Endodermal cell (in vitro differentiated cells): ENCODE data around the gene TTC28. TPM values are rescaled to one million over a fixed set of nuclear protein-coding genes. Genes with fewer than 3 reads are reported as not detected.
"Not testable (repeated sequence)": the region's sequence is repeated elsewhere in the genome, so short reads cannot be mapped to it uniquely, and the experiment has no call there.

Source experiments
- DNase-seq: peaks from one replicate; pipeline ENCODE4 v3.0.0-alpha.2; 2017
- H3K27ac ChIP-seq: 2 replicates; pipeline ENCODE4 v1.5.1; 2013; ENCODE audit warnings: mild to moderate bottlenecking, low read depth, low read length, moderate library complexity
- H3K27me3 ChIP-seq: 2 replicates; pipeline ENCODE4 v1.6.1; 2013; ENCODE audit warnings: mild to moderate bottlenecking, low read length, moderate library complexity; ENCODE audit not compliant: insufficient read depth, control insufficient read depth, poor library complexity, severe bottlenecking
- H3K36me3 ChIP-seq: 2 replicates; pipeline ENCODE4 v1.7.0; 2013; ENCODE audit warnings: mild to moderate bottlenecking, low read length, moderate library complexity; ENCODE audit not compliant: control insufficient read depth, insufficient read depth
- H3K4me1 ChIP-seq: one replicate; pipeline ENCODE4 v1.7.0; 2013; ENCODE audit warnings: low read length; ENCODE audit not compliant: control insufficient read depth, insufficient read depth
- H3K4me3 ChIP-seq: 2 replicates; pipeline ENCODE4 v1.5.1; 2013; ENCODE audit warnings: mild to moderate bottlenecking, low read length, moderate library complexity
- H3K9ac ChIP-seq: 2 replicates; pipeline ENCODE4 v1.6.1; 2013; ENCODE audit warnings: mild to moderate bottlenecking, low read length, moderate library complexity; ENCODE audit not compliant: poor library complexity, severe bottlenecking; ENCODE audit errors: extremely low read depth
- H3K9me3 ChIP-seq: 2 replicates; pipeline ENCODE4 v1.6.1; 2013; ENCODE audit warnings: mild to moderate bottlenecking, low read length, moderate library complexity; ENCODE audit not compliant: control insufficient read depth
- H3K27ac Mint-ChIP-seq: 2 replicates; pipeline ENCODE4 v1.8.0; 2020; ENCODE audit warnings: mixed read lengths
- H3K27me3 Mint-ChIP-seq: 2 replicates; pipeline ENCODE4 v1.8.0; 2021; ENCODE audit warnings: mild to moderate bottlenecking, mixed read lengths; ENCODE audit not compliant: insufficient read depth
- H3K36me3 Mint-ChIP-seq: 2 replicates; pipeline ENCODE4 v1.8.0; 2020; ENCODE audit warnings: low read depth, mixed read lengths
- H3K4me1 Mint-ChIP-seq: 2 replicates; pipeline ENCODE4 v1.8.0; 2020; ENCODE audit warnings: mixed read lengths
- H3K4me3 Mint-ChIP-seq: 2 replicates; pipeline ENCODE4 v1.8.0; 2020; ENCODE audit warnings: mild to moderate bottlenecking, moderate library complexity, mixed read lengths
- H3K9me3 Mint-ChIP-seq: 2 replicates; pipeline ENCODE4 v1.8.0; 2020; ENCODE audit warnings: mild to moderate bottlenecking, mixed read lengths
- CTCF ChIP-seq: fragments of 200-600 bp; sonication (generic); conservative IDR thresholded peaks from 2 replicates; pipeline ENCODE4 v1.5.0; 2021; ENCODE audit warnings: antibody characterized with exemption, mild to moderate bottlenecking
- WGBS, 2 experiments: methylation state at CpG; one replicate each; pipeline versions ENCODE4 v1.1.5 to v1.1.7; 2013; ENCODE audit warnings: missing lambda C conversion rate in 2 of 2, mixed read lengths in 1 of 2; ENCODE audit not compliant: insufficient coverage in 1 of 2, insufficient read length in 1 of 2; 5-methylcytosine and 5-hydroxymethylcytosine counted together
- total RNA-seq, 2 donors: library from RNA; stranded (reverse); fragmentation: NEBNext Ultra II Directional in 1 of 2; extraction: Animal tissue kit (Norgen Biotek cat#: 25700) in 1 of 2; gene quantifications; 2 replicates in 1 of 2; 3 replicates in 1 of 2; pipeline ENCODE4 v1.2.1, GENCODE V29; 2021

TTC28 gene
- total RNA-seq, 2 donors from 2014 or later = 28.6 to 34.0 TPM

- Mint-ChIP-seq H3K27ac (no peak overlapping the region), H3K4me1 (no peaks in the 10 kb centered on the region), H3K27me3 (no peaks in the 10 kb centered on the region), H3K9me3 (peaks cover 9% of the 10 kb centered on the region), H3K4me3 (no peak overlapping the region), H3K36me3 (peaks cover 15% of the 10 kb centered on the region)
- Histone ChIP-seq H3K27ac (no peak overlapping the region), H3K9me3 (peaks cover 4% of the 10 kb centered on the region), H3K4me3 (no peak overlapping the region), H3K36me3 (no peaks in the 10 kb centered on the region), H3K27me3 (no peaks in the 10 kb centered on the region), H3K9ac (no peak overlapping the region), H3K4me1 (no peaks in the 10 kb centered on the region)
- 89 to 91% methylated on average over 1 to 3 of the region's 3 CpGs for WGBS, 2 experiments
- DNase-seq = no peak
- no peak for TF ChIP-seq CTCF
Observed at GRCh38 chr22:28670756-28671155, 8.9 kb downstream of the TTC28 start.

- peaks cover 9% of the 10 kb centered on the region for H3K9me3 Mint-ChIP-seq
- TF ChIP-seq CTCF = no peak
- H3K27me3 Mint-ChIP-seq = no peaks in the 10 kb centered on the region
- 83 to 97% methylated on average over 4 of the region's 4 CpGs for WGBS, 2 experiments
- H3K4me1 Mint-ChIP-seq = no peaks in the 10 kb centered on the region
- no peak overlapping the region for H3K27ac Mint-ChIP-seq
- Histone ChIP-seq H3K27me3 (no peaks in the 10 kb centered on the region), H3K4me3 (no peak overlapping the region), H3K27ac (no peak overlapping the region), H3K9ac (no peak overlapping the region), H3K36me3 (no peaks in the 10 kb centered on the region), H3K4me1 (no peaks in the 10 kb centered on the region), H3K9me3 (peaks cover 4% of the 10 kb centered on the region)
- no peak overlapping the region for H3K4me3 Mint-ChIP-seq
- H3K36me3 Mint-ChIP-seq = peaks cover 15% of the 10 kb centered on the region
- DNase-seq = no peak
Observed at GRCh38 chr22:28670161-28670560, 9.5 kb downstream of the TTC28 start.

- Mint-ChIP-seq H3K27ac (no peak overlapping the region), H3K27me3 (no peaks in the 10 kb centered on the region), H3K36me3 (peaks cover 15% of the 10 kb centered on the region), H3K9me3 (peaks cover 9% of the 10 kb centered on the region), H3K4me3 (no peak overlapping the region), H3K4me1 (no peaks in the 10 kb centered on the region)
- TF ChIP-seq CTCF = no peak
- Histone ChIP-seq H3K4me1 (no peaks in the 10 kb centered on the region), H3K9ac (no peak overlapping the region), H3K27ac (no peak overlapping the region), H3K36me3 (no peaks in the 10 kb centered on the region), H3K27me3 (no peaks in the 10 kb centered on the region), H3K4me3 (no peak overlapping the region), H3K9me3 (peaks cover 4% of the 10 kb centered on the region)
- DNase-seq = no peak
- WGBS, 2 experiments = 83 to 100% methylated on average over 1 of the region's 2 CpGs
Observed at GRCh38 chr22:28669387-28669786, 10.3 kb downstream of the TTC28 start.

GRCh38 chr22:28663569-28663942 is 16.1 kb downstream of the TTC28 start:
- not testable (repeated sequence) for H3K4me3 ChIP-seq, H3K27ac ChIP-seq, DNase-seq, H3K4me1 Mint-ChIP-seq, H3K27ac Mint-ChIP-seq, H3K27me3 ChIP-seq, H3K36me3 ChIP-seq, H3K36me3 Mint-ChIP-seq, H3K27me3 Mint-ChIP-seq, H3K9me3 ChIP-seq, H3K4me1 ChIP-seq, H3K9me3 Mint-ChIP-seq, H3K9ac ChIP-seq, H3K4me3 Mint-ChIP-seq
- WGBS, 2 experiments = no CpG with 5 or more reads among the region's 13 CpGs
